Measurements from ENCODE around the gene MGST2. TPM values are rescaled to one million over a fixed set of nuclear protein-coding genes. Genes with fewer than 3 reads are reported as not detected.
A peak's percentile ranks its signal among the peaks of the same experiment; 100 is the strongest.

Gene MGST2
- total and polyA plus RNA-seq, 3 donors from 2014 or later = 82.2 to 97.9 (median 87.6) TPM

DNA sequence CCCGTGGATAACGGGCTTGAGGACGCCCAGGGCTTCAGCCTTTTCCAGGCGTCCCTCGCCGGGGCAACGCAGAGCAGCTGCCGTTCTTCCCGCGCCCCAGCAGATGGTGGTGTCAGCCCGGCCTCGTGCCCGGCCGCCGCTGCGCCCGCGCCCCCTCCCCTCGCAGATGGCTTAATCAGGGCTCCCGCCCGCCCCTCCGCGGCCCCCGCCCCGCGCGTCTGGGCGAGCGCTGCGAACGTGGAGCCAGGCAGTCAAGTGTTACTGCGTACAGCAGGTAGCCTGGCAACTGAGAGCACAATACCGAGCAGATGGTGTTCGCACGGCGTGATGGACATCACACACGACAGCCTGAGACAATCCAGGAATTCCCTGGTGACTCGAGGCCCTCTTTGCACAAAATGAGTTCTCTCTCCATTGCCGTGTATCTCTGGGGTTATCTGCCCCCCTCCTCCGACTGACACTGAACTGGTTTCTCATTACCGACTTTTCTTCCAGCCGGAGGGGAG is 69.3 kb downstream of the MGST2 start:
- DNase-seq = peak; percentile 91
- WGBS, 2 donors = 0% methylated on average over 12 to 38 of the region's 42 CpGs
- TF ChIP-seq, protein P1, sequence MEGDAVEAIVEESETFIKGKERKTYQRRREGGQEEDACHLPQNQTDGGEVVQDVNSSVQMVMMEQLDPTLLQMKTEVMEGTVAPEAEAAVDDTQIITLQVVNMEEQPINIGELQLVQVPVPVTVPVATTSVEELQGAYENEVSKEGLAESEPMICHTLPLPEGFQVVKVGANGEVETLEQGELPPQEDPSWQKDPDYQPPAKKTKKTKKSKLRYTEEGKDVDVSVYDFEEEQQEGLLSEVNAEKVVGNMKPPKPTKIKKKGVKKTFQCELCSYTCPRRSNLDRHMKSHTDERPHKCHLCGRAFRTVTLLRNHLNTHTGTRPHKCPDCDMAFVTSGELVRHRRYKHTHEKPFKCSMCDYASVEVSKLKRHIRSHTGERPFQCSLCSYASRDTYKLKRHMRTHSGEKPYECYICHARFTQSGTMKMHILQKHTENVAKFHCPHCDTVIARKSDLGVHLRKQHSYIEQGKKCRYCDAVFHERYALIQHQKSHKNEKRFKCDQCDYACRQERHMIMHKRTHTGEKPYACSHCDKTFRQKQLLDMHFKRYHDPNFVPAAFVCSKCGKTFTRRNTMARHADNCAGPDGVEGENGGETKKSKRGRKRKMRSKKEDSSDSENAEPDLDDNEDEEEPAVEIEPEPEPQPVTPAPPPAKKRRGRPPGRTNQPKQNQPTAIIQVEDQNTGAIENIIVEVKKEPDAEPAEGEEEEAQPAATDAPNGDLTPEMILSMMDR (IDR thresholded peaks at IDR 0.05) = peak; percentile 69 to 77 (median 74)
- TF ChIP-seq POLR2A (IDR thresholded peaks at IDR 0.05) = no peak
- Histone ChIP-seq H3K9me3 (no peaks in the 10 kb centered on the region), H3K36me3 (ENCODE audit: low read depth, missing control alignments) (no peaks in the 10 kb centered on the region), H3K27me3 (no peaks in the 10 kb centered on the region), H3K27ac (peak overlapping the region; percentile 83 to 93), H3K4me3 (peak overlapping the region; percentile 48 to 69), H3K4me1 (peaks cover 45% of the 10 kb centered on the region)
- intact Hi-C loops (cut with DNase I; ENCODE audit: low total_unique reads) = loop anchor here (5.0 to 10.0 kb wide), 4 partner anchors 70 to 590 kb away; partner anchors contain the start of genes MAML3 and MGST2

DNA sequence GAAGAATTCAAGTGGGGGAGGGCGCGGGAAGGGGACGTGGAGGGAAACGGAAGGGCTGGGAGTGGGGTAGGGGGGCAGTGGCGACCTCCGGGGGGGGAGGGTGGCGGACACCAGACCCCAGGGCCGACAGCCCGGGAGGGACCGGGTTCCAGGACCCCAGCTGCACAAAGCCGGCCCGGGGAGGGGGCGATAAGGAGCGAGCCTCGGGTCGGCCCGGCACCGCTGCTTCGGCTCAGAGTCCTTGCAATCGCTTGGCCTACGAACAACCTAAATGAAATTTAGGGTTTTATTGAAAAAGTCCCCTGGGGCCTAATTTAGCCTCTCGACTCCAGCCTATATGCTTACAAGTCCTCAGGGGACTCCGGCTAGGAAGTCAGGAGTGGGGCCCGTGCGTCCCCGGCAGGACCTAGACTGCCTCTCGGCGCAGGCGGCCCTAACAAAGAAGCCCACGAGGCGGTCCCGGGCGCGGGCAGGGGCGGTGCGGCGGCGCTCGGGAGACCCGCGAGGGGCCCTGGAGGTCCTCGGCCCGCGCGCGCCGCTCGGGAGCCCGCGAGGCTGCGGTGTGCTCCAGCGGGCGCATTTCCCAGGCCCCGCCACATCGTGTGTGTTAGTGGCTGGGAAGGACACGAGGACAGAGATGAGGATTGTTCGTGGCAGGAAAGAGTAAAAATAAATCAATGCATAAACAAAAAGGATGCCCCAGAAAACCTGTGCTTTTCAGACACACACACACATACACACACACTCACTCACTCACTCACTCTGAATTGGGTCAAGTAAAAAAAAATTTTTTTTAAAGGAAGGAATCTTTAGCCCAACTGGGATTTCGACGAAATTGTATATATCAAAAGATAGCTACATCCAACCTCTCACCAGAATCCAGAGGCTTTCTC is 70.0 kb downstream of the MGST2 start:
- H3K9me3 ChIP-seq = no peaks in the 10 kb centered on the region
- H3K4me1 ChIP-seq = peaks cover 52% of the 10 kb centered on the region
- 1 to 2% methylated on average over 21 to 59 of the region's 59 CpGs for WGBS, 2 donors
- no peaks in the 10 kb centered on the region for H3K36me3 ChIP-seq (ENCODE audit: low read depth, missing control alignments)
- H3K4me3 ChIP-seq = peak overlapping the region; percentile 48 to 69
- peak; percentile 43 for DNase-seq
- no peaks in the 10 kb centered on the region for H3K27me3 ChIP-seq
- intact Hi-C loops (cut with DNase I; ENCODE audit: low total_unique reads) = loop anchor here (5.0 to 10.0 kb wide), 3 partner anchors 71 to 589 kb away; partner anchors contain the start of genes MAML3 and MGST2
- TF ChIP-seq, protein P1 (IDR thresholded peaks at IDR 0.05) = no peak
- TF ChIP-seq POLR2A (IDR thresholded peaks at IDR 0.05) = no peak
- peak overlapping the region; percentile 83 to 93 for H3K27ac ChIP-seq

DNA sequence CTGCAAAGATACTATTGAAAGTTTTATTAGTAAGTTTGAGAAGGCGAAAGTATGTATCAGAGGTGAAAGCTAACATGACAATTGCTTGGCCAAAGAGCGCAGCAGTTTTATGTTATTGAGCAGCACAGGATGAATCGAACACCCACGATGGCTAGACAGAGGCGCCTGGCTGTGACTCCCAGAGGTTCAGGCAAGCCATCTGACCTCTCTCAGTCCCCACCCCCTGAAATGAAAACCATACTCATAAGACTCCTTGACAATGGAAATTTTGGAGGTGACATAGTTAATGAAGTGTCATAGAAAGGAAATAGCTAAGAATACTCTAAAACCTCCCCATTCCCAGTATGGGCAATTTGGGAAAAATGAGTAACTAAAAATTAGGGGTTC is 70.6 kb downstream of the MGST2 start:
- Histone ChIP-seq H3K4me1 (peaks cover 56% of the 10 kb centered on the region), H3K9me3 (no peaks in the 10 kb centered on the region), H3K27me3 (no peaks in the 10 kb centered on the region), H3K4me3 (no peak overlapping the region), H3K36me3 (ENCODE audit: low read depth, missing control alignments) (no peaks in the 10 kb centered on the region), H3K27ac (peak overlapping the region in 1 of 2 donors; percentile 93)
- DNase-seq = no peak
- intact Hi-C loops (cut with DNase I; ENCODE audit: low total_unique reads) = loop anchor here (5.0 to 10.0 kb wide), 3 partner anchors 71 to 589 kb away; partner anchors contain the start of genes MAML3 and MGST2
- no peak for TF ChIP-seq POLR2A (IDR thresholded peaks at IDR 0.05)
- TF ChIP-seq, protein P1 (IDR thresholded peaks at IDR 0.05) = no peak
- WGBS, 2 donors = 27 to 46% methylated on average over 5 of the region's 5 CpGs

DNA sequence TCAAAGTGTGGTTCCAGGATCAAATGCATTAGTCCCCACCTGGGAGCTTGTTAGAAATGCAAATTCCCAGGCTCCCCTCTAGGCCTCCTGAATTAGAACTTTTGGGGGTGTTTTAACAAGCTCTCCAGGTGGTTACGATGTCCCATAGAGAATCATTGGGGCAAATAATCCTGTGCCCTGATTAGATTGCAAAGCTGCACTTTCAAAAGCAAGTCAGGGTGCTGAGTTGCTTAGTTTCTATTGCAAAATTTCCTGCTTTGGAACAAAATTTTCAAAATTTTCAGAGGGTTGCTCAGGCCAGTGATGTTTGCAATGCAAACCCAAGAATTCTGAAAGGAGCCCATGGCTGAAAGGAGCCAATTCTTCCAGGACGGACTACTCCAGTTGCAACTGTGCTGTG is 71.0 kb downstream of the MGST2 start:
- DNase-seq = no peak
- Histone ChIP-seq H3K27me3 (no peaks in the 10 kb centered on the region), H3K36me3 (ENCODE audit: low read depth, missing control alignments) (no peaks in the 10 kb centered on the region), H3K4me3 (no peak overlapping the region), H3K27ac (peak overlapping the region in 1 of 2 donors; percentile 93), H3K4me1 (peaks cover 56% of the 10 kb centered on the region), H3K9me3 (no peaks in the 10 kb centered on the region)
- WGBS, 2 donors = 78 to 90% methylated on average over 2 of the region's 2 CpGs
- TF ChIP-seq, protein P1 (IDR thresholded peaks at IDR 0.05) = no peak
- no peak for TF ChIP-seq POLR2A (IDR thresholded peaks at IDR 0.05)
- intact Hi-C loops (cut with DNase I; ENCODE audit: low total_unique reads) = loop anchor here (5.0 to 10.0 kb wide), 3 partner anchors 72 to 588 kb away; partner anchors contain the start of genes MAML3 and MGST2

All from testis (tissue), 3 donors.